ENCODE results near the gene BNC2. TPM values are rescaled to one million over a fixed set of nuclear protein-coding genes. Genes with fewer than 3 reads are reported as not detected.

The BNC2 gene
- total RNA-seq, 1 donor: 53.9 TPM

- Histone ChIP-seq H4K20me1 (ENCODE audit: insufficient read depth, low read length) (no peaks in the 10 kb centered on the region), H3K79me2 (ENCODE audit: insufficient read depth, low read length) (peaks cover 21% of the 10 kb centered on the region), H3K4me2 (ENCODE audit: insufficient read depth, low read length) (peak overlapping the region; percentile 62), H2AFZ (ENCODE audit: low read length) (peak overlapping the region; percentile 18), H3K9me3 (ENCODE audit: low read depth, low read length) (no peaks in the 10 kb centered on the region), H3K27me3 (ENCODE audit: insufficient read depth, low read length) (no peaks in the 10 kb centered on the region), H3K36me3 (ENCODE audit: insufficient read depth, low read length) (no peaks in the 10 kb centered on the region), H3K4me3 (ENCODE audit: insufficient read depth, low read length) (peak overlapping the region; percentile 11), H3K4me1 (ENCODE audit: insufficient read depth, low read length) (peaks cover 53% of the 10 kb centered on the region), H3K27ac (ENCODE audit: low read depth, low read length) (peak overlapping the region; percentile 77)
- DNase-seq (ENCODE audit: insufficient read length, low spot score, missing footprints): no peak
- TF ChIP-seq CTCF (IDR thresholded peaks at IDR 0.05; ENCODE audit: extremely low read depth, low read depth, low read length): no peak
Observed at GRCh38 chr9:16505199-16505598, 365.3 kb downstream of the BNC2 start.

GRCh38 chr9:16501726-16502125, 368.7 kb downstream of the BNC2 start:
- no peak for TF ChIP-seq CTCF (IDR thresholded peaks at IDR 0.05; ENCODE audit: extremely low read depth, low read depth, low read length)
- H3K79me2 ChIP-seq (ENCODE audit: insufficient read depth, low read length): peaks cover 12% of the 10 kb centered on the region
- H3K27me3 ChIP-seq (ENCODE audit: insufficient read depth, low read length): no peaks in the 10 kb centered on the region
- peaks cover 3% of the 10 kb centered on the region for H3K36me3 ChIP-seq (ENCODE audit: insufficient read depth, low read length)
- peak overlapping the region; percentile 42 for H3K4me2 ChIP-seq (ENCODE audit: insufficient read depth, low read length)
- H4K20me1 ChIP-seq (ENCODE audit: insufficient read depth, low read length): no peaks in the 10 kb centered on the region
- peak overlapping the region; percentile 49 for H3K27ac ChIP-seq (ENCODE audit: low read depth, low read length)
- no peaks in the 10 kb centered on the region for H3K9me3 ChIP-seq (ENCODE audit: low read depth, low read length)
- H3K4me3 ChIP-seq (ENCODE audit: insufficient read depth, low read length): no peak overlapping the region
- no peak overlapping the region for H2AFZ ChIP-seq (ENCODE audit: low read length)
- DNase-seq (ENCODE audit: insufficient read length, low spot score, missing footprints): no peak
- peaks cover 54% of the 10 kb centered on the region for H3K4me1 ChIP-seq (ENCODE audit: insufficient read depth, low read length)

GRCh38 chr9:16501141-16501540, 369.3 kb downstream of the BNC2 start:
- no peaks in the 10 kb centered on the region for H4K20me1 ChIP-seq (ENCODE audit: insufficient read depth, low read length)
- H3K27ac ChIP-seq (ENCODE audit: low read depth, low read length): peak overlapping the region; percentile 55
- H3K4me1 ChIP-seq (ENCODE audit: insufficient read depth, low read length): peaks cover 54% of the 10 kb centered on the region
- no peaks in the 10 kb centered on the region for H3K27me3 ChIP-seq (ENCODE audit: insufficient read depth, low read length)
- H3K36me3 ChIP-seq (ENCODE audit: insufficient read depth, low read length): peaks cover 3% of the 10 kb centered on the region
- no peak overlapping the region for H3K4me3 ChIP-seq (ENCODE audit: insufficient read depth, low read length)
- H3K9me3 ChIP-seq (ENCODE audit: low read depth, low read length): no peaks in the 10 kb centered on the region
- peak overlapping the region; percentile 42 for H3K4me2 ChIP-seq (ENCODE audit: insufficient read depth, low read length)
- H3K79me2 ChIP-seq (ENCODE audit: insufficient read depth, low read length): peaks cover 12% of the 10 kb centered on the region
- no peak for DNase-seq (ENCODE audit: insufficient read length, low spot score, missing footprints)
- no peak for TF ChIP-seq CTCF (IDR thresholded peaks at IDR 0.05; ENCODE audit: extremely low read depth, low read depth, low read length)
- no peak overlapping the region for H2AFZ ChIP-seq (ENCODE audit: low read length)

GRCh38 chr9:16500386-16500785, 370.1 kb downstream of the BNC2 start:
- Histone ChIP-seq H3K4me1 (ENCODE audit: insufficient read depth, low read length) (peaks cover 47% of the 10 kb centered on the region), H3K9me3 (ENCODE audit: low read depth, low read length) (no peaks in the 10 kb centered on the region), H3K4me3 (ENCODE audit: insufficient read depth, low read length) (no peak overlapping the region), H2AFZ (ENCODE audit: low read length) (no peak overlapping the region), H3K36me3 (ENCODE audit: insufficient read depth, low read length) (peaks cover 3% of the 10 kb centered on the region), H3K79me2 (ENCODE audit: insufficient read depth, low read length) (peaks cover 12% of the 10 kb centered on the region), H3K4me2 (ENCODE audit: insufficient read depth, low read length) (no peak overlapping the region), H4K20me1 (ENCODE audit: insufficient read depth, low read length) (no peaks in the 10 kb centered on the region), H3K27me3 (ENCODE audit: insufficient read depth, low read length) (no peaks in the 10 kb centered on the region), H3K27ac (ENCODE audit: low read depth, low read length) (no peak overlapping the region)
- no peak for DNase-seq (ENCODE audit: insufficient read length, low spot score, missing footprints)
- no peak for TF ChIP-seq CTCF (IDR thresholded peaks at IDR 0.05; ENCODE audit: extremely low read depth, low read depth, low read length)
